ENCODE results near the gene NTM.

GRCh38 chr11:132052342-132052741 is 681.9 kb downstream of the NTM start:
- TF ChIP-seq CTCF (IDR thresholded peaks at IDR 0.05), result no peak
- TF ChIP-seq POLR2A (IDR thresholded peaks at IDR 0.05), result no peak

All from breast epithelium (tissue), 3 donors.